Spleen (tissue), 11 donors: ENCODE data around the gene RAB40C. TPM values are rescaled to one million over a fixed set of nuclear protein-coding genes. Genes with fewer than 3 reads are reported as not detected.

Experiments used
- DNase-seq: peaks from one replicate; pipeline ENCODE4 v3.0.0-alpha.2; 2020
- H3K27ac ChIP-seq, 8 donors: fragments of 200-600 bp; sonication (generic) in 7 of 8; 1 replicate in 4 of 8; 2 replicates in 4 of 8; pipeline versions ENCODE4 v1.5.0 to v1.8.0; 2016 to 2021; ENCODE audit warnings: inconsistent platforms in 4 of 8, mild to moderate bottlenecking in 4 of 8, moderate library complexity in 1 of 8
- H3K27me3 ChIP-seq, 7 donors: fragments of 200-600 bp; sonication (generic) in 6 of 7; replicated peaks in 1 of 7; 1 replicate in 4 of 7; 2 replicates in 3 of 7; pipeline versions ENCODE4 v1.5.0 to v1.8.0; 2016 to 2021; ENCODE audit warnings: inconsistent platforms in 3 of 7, mild to moderate bottlenecking in 1 of 7
- H3K36me3 ChIP-seq, 6 donors: fragments of 200-600 bp; sonication (generic) in 5 of 6; 1 replicate in 4 of 6; 2 replicates in 2 of 6; pipeline versions ENCODE4 v1.5.0 to v1.8.0; 2016 to 2021; ENCODE audit warnings: inconsistent platforms in 2 of 6
- H3K4me1 ChIP-seq, 6 donors: fragments of 200-600 bp; sonication (generic) in 5 of 6; 1 replicate in 3 of 6; 2 replicates in 3 of 6; pipeline versions ENCODE4 v1.5.0 to v1.8.0; 2016 to 2021; ENCODE audit warnings: inconsistent platforms in 3 of 6
- H3K4me3 ChIP-seq, 8 donors: fragments of 200-600 bp; sonication (generic) in 7 of 8; 1 replicate in 4 of 8; 2 replicates in 4 of 8; pipeline versions ENCODE4 v1.5.0 to v1.8.0; 2016 to 2021; ENCODE audit warnings: inconsistent platforms in 4 of 8, mild to moderate bottlenecking in 4 of 8, moderate library complexity in 2 of 8
- H3K9me3 ChIP-seq, 8 donors: fragments of 200-600 bp; sonication (generic) in 7 of 8; 1 replicate in 4 of 8; 2 replicates in 4 of 8; pipeline versions ENCODE4 v1.5.0 to v1.8.0; 2016 to 2021; ENCODE audit warnings: inconsistent platforms in 4 of 8
- CTCF ChIP-seq, 11 experiments: fragments of 200-600 bp in 7 of 11; fragments of 450-650 bp in 4 of 11; sonication (generic) in 4 of 11; IDR thresholded peaks in 8 of 11; conservative IDR thresholded peaks in 3 of 11; 1 replicate in 7 of 11; 2 replicates in 4 of 11; pipeline versions ENCODE4 v1.4.0 to v1.8.0; 2016 to 2021; ENCODE audit warnings: antibody characterized with exemption in 11 of 11, inconsistent platforms in 4 of 11, mild to moderate bottlenecking in 1 of 11
- POLR2A ChIP-seq, 3 donors: fragments of 450-650 bp; IDR thresholded peaks; one replicate each; pipeline ENCODE4 v1.5.1; 2017; ENCODE audit warnings: antibody characterized with exemption in 3 of 3, mild to moderate bottlenecking in 1 of 3
- POLR2AphosphoS5 ChIP-seq, 3 donors: sonication (generic); formaldehyde crosslinking; IDR thresholded peaks; one replicate each; pipeline ENCODE4 v1.5.1; 2017; ENCODE audit warnings: antibody characterized with exemption in 3 of 3
- WGBS, 5 donors: extraction: QIAGEN DNeasy Blood & Tissue Kit in 3 of 5; methylation state at CpG; one replicate each; pipeline versions ENCODE4 v1.1.5 to v1.1.7; 2013 to 2018; 5-methylcytosine and 5-hydroxymethylcytosine counted together
- intact Hi-C: fragments of 100-400 bp; cut with DNase I; formaldehyde crosslinking; loops from one replicate; pipeline ENCODE4 v1.15.0; 2023; ENCODE audit warnings: low total_unique reads
- polyA plus RNA-seq, 3 donors: library from polyadenylated mRNA; stranded (reverse); fragments of 200-250 nt; gene quantifications; one replicate each; pipeline ENCODE4 v1.2.1, GENCODE V29; 2013
- total RNA-seq, 7 donors: library from RNA; depleted of rRNA in 3 of 7; stranded (reverse); fragments of >200 nt in 3 of 7; fragmentation: NEBNext Ultra II Directional in 4 of 7; extraction: Animal tissue kit (Norgen Biotek cat#: 25700) in 4 of 7; gene quantifications; one replicate each; pipeline versions ENCODE4 v1.1.0 to v1.2.1, GENCODE V29; 2016 to 2021
- donor health status: healthy with polysubstance abuse.
- donor health status: DM: no; HTN: no; CAD: no; lungs with moderate emphysema.
- donor health status: DM: no; HTN: no; CAD: no.
- donor health status: Bipolar disorder and iron deficiency.
- donor health status: healthy.
- donor health status: DM: no; HTN: no; CAD: no.
- donor health status: DM: yes; HTN: yes; CAD: no.

RAB40C gene
- total and polyA plus RNA-seq, 10 donors = 8.1 to 21.6 (median 15.2) TPM

- intact Hi-C loops = no loop called here
- no peak overlapping the region for H3K4me3 ChIP-seq
- H3K36me3 ChIP-seq = peaks cover 0 to 61% (median 35%) of the 10 kb centered on the region in 6 donors
- DNase-seq = no peak
- TF ChIP-seq POLR2AphosphoS5 (IDR thresholded peaks at IDR 0.05) (no peak), POLR2A (IDR thresholded peaks at IDR 0.05) (no peak)
- 94 to 97% (median 95%) methylated on average over 7 to 37 of the region's 37 CpGs for WGBS, 5 donors
- H3K27me3 ChIP-seq = peaks cover 0 to 1% (median 0%) of the 10 kb centered on the region in 7 donors
- peaks cover 0 to 23% (median 10%) of the 10 kb centered on the region in 6 donors for H3K4me1 ChIP-seq
- no peaks in the 10 kb centered on the region for H3K9me3 ChIP-seq
- no peak overlapping the region for H3K27ac ChIP-seq
Measured at GRCh38 chr16:625117-625976, 35.5 kb downstream of the RAB40C start.

DNA sequence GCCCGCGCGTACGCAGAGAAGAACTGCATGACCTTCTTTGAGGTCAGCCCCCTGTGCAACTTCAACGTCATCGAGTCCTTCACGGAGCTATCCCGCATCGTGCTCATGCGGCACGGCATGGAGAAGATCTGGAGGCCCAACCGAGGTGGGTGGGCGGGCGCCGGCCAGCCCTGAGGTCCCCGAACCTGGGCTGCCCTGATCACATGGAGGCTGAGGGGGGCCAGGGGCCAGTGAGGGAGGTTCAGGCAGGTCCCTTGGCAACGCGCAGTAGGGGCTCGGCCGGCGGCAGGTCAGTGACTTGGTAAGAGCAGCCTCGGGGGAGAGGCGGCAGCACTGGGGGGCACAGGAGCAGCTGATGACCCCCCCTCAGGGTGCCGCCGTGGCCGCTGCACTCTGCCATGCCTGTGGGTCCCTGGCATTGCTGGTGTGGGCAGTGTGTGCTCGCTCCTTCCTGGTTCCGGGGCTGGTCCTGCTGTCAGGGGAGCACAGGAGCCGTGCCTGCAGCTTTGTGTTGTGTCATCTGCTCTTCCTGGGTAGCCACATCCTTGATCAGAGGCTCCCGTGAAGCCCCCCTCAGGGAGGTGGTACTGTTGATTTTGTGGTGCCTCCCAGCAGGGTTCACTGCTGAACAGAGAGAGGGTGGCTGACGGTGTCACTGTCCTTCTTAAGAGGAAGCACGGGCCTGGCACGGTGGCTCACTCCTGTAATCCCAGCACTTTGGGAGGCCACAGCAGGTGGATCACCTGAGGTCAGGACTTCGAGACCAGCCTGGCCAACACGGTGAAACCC is 36.3 kb downstream of the RAB40C start:
- 90 to 96% (median 93%) methylated on average over 22 to 35 of the region's 35 CpGs for WGBS, 5 donors
- Histone ChIP-seq H3K27me3 (peaks cover 0 to 9% (median 0%) of the 10 kb centered on the region in 7 donors), H3K9me3 (no peaks in the 10 kb centered on the region), H3K36me3 (peaks cover 0 to 55% (median 35%) of the 10 kb centered on the region in 6 donors), H3K4me3 (no peak overlapping the region), H3K27ac (no peak overlapping the region), H3K4me1 (peaks cover 0 to 32% (median 15%) of the 10 kb centered on the region in 6 donors)
- no peak for DNase-seq
- intact Hi-C loops = no loop called here
- peak in 1 of 3 donors; percentile 19 for TF ChIP-seq POLR2AphosphoS5 (IDR thresholded peaks at IDR 0.05)
- no peak for TF ChIP-seq CTCF (IDR thresholded peaks at IDR 0.05 in 8 of 11, conservative IDR thresholded peaks at IDR 0.05 in 3 of 11)

- Histone ChIP-seq H3K4me3 (no peak overlapping the region), H3K4me1 (peaks cover 0 to 34% (median 18%) of the 10 kb centered on the region in 6 donors), H3K9me3 (no peaks in the 10 kb centered on the region), H3K27me3 (peaks cover 0 to 13% (median 0%) of the 10 kb centered on the region in 7 donors), H3K27ac (no peak overlapping the region), H3K36me3 (peaks cover 0 to 50% (median 35%) of the 10 kb centered on the region in 6 donors)
- TF ChIP-seq POLR2A (IDR thresholded peaks at IDR 0.05) (no peak), POLR2AphosphoS5 (IDR thresholded peaks at IDR 0.05) (no peak), CTCF (IDR thresholded peaks at IDR 0.05 in 8 of 11, conservative IDR thresholded peaks at IDR 0.05 in 3 of 11) (no peak)
- no peak for DNase-seq
- intact Hi-C loops = no loop called here
- 90 to 97% (median 93%) methylated on average over 28 to 29 of the region's 29 CpGs for WGBS, 5 donors
Measured at GRCh38 chr16:626787-627453, 37.1 kb downstream of the RAB40C start.

DNA sequence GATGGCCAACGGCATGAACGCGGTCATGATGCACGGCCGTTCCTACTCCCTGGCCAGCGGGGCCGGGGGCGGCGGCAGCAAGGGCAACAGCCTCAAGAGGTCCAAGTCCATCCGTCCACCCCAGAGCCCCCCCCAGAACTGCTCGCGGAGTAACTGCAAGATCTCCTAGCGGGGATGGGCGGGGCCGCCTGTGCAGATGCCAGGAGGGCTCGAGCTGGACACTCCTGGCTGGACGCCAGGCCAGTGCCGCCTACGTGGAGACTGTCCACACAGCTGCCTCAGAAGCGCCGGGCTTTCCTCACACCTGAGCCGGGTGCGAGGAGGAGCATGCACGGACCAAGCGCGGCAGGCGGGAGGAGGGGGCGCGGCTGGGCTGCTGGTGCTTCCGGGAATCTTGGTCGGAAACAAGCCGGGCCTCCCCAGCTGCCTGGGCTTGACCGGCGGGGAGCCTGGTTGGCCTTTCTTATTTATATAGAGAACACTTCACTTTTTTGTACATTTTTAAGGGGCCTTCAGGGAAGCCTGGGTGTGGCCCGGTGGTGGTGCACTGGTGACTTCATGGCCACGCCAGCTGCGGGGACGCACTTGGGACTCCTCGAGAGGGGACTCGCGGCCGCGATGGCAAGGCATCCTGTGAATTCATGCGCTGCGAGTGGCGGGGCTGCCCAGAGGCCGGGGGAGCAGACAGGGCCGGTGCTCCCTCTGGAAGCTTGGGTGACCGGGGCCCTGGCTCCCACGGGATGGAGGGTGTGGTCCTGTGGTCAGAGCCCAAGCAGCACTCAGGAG is 37.8 kb downstream of the RAB40C start:
- no peak overlapping the region for H3K27ac ChIP-seq
- DNase-seq = peak; percentile 74
- WGBS, 5 donors = 89 to 94% (median 91%) methylated on average over 38 to 50 of the region's 50 CpGs

More for the DNA sequence above, 37.8 kb downstream of the RAB40C start:
- TF ChIP-seq POLR2A (IDR thresholded peaks at IDR 0.05) = no peak
- no peak for TF ChIP-seq POLR2AphosphoS5 (IDR thresholded peaks at IDR 0.05)
- TF ChIP-seq CTCF (IDR thresholded peaks at IDR 0.05 in 8 of 11, conservative IDR thresholded peaks at IDR 0.05 in 3 of 11) = no peak
- intact Hi-C loops = no loop called here
- Histone ChIP-seq H3K36me3 (peaks cover 0 to 54% (median 36%) of the 10 kb centered on the region in 6 donors), H3K4me3 (no peak overlapping the region), H3K27me3 (peaks cover 0 to 13% (median 0%) of the 10 kb centered on the region in 7 donors), H3K4me1 (peaks cover 0 to 36% (median 18%) of the 10 kb centered on the region in 6 donors), H3K9me3 (no peaks in the 10 kb centered on the region)
